Glomerular endothelial cell (primary cell): ENCODE data around the gene VKORC1. TPM values are rescaled to one million over a fixed set of nuclear protein-coding genes. Genes with fewer than 3 reads are reported as not detected.
"Not testable (repeated sequence)": the region's sequence is repeated elsewhere in the genome, so short reads cannot be mapped to it uniquely, and the experiment has no call there.

Experiments
- DNase-seq: peaks from one replicate; pipeline ENCODE4 v3.0.0-alpha.2; 2011; ENCODE audit warnings: low read depth, low spot score; ENCODE audit errors: extremely low read depth
- total RNA-seq: library from RNA; depleted of rRNA; stranded (reverse); fragments of >200 nt; gene quantifications from 2 replicates; pipeline ENCODE4 v1.2.3, GENCODE V29; 2015

VKORC1 gene
- 162 and 167 TPM in 2 replicates for total RNA-seq

- no peak for DNase-seq
Measured at GRCh38 chr16:31094424-31095120, at the start of gene VKORC1. Gene VKORC1 (minus strand): TSS chr16:31094797. CDS start chr16:31094729, 68 bp downstream.

- no peak for DNase-seq
Measured at GRCh38 chr16:31143694-31144148, 49.1 kb upstream of the VKORC1 start.

- DNase-seq = no peak
Measured at GRCh38 chr16:31143011-31143693, 48.6 kb upstream of the VKORC1 start.

GRCh38 chr16:31142109-31143010 is 47.8 kb upstream of the VKORC1 start:
- DNase-seq = peak; percentile 78

DNA sequence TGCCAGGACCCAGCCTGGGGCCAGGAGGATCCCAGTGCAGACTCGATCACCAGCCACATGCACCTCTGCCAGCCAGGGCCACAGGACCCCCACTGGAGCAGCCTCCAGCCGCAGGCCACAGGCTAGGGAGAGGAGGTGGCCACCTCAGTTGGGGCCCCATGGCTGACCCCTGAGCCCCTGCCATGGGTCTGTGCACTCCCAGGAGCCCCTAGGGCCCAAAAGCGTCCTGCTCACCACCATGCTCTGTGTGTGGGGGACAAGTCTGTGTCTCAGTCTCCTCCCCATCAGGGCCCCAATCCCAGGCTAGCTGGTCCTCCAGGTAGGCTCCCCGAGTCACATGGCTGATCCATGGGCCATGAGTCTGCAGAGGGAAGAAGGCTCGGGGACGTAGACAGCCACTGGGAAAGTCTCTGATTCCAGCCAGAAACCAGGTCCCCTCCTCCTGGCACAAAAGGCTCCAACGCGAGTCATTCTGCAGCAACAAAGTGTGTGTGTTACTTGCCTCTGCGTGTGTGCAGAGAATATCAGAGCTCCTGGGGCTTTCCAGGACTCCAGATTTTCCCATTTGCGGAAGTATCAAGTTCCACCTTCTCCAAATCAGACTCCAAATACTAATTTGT is 47.0 kb upstream of the VKORC1 start:
- DNase-seq = peak; percentile 10

GRCh38 chr16:31141071-31141469 is 46.5 kb upstream of the VKORC1 start:
- DNase-seq = not testable (repeated sequence)

GRCh38 chr16:31138621-31139578 is 44.3 kb upstream of the VKORC1 start:
- DNase-seq = peak; percentile 12

- DNase-seq = not testable (repeated sequence)
Measured at GRCh38 chr16:31136822-31137499, 42.4 kb upstream of the VKORC1 start.

GRCh38 chr16:31136287-31136662 is 41.7 kb upstream of the VKORC1 start:
- no peak for DNase-seq

GRCh38 chr16:31135535-31136286 is 41.1 kb upstream of the VKORC1 start, which contains the start of gene PRSS8:
Gene PRSS8 (minus strand): TSS chr16:31135727. CDS start chr16:31135498, 229 bp downstream.
- DNase-seq = no peak

DNA sequence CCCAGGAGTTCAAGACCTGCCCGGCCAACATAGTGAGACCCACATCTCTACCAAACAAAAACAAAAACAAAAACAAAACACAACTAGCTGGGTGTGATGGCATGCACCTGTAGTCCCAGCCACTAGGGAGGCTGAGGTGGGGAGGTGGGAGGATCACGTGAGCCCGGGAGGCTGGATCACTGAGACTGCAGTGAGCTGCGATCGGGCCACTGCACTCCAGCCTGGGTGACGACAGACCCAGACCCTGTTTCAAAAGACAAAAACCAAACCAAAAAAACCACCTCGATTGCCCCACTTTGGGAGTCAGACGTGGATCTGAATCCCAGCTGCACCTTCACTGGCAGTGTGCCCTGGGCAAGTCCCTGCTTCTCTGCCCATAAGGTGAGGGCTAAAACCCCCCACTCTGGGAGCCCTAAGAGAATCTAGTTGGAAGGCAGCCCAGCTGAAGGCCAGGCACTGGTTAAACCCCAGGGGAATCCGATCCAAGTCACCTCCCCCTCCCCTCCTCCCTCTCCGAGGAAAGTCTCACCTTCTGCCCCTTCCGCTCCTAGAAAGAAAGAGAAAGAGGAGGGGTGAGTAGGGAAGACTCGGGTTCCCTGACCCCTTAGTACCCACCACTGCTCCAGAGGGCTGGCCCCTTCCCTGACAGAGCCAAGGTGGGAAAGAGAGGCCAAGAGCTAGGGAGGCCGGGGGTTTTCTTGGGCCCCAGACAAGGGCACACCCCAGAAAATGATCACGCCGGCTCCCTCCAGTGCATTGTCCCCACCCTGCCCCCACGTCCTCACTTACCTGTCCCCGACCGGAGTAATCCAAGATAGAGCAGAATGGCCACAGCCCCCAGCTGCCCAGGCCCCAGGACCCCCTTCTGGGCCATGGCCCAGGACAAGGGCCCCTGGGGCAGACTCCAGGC is 40.3 kb upstream of the VKORC1 start:
- no peak for DNase-seq

DNA sequence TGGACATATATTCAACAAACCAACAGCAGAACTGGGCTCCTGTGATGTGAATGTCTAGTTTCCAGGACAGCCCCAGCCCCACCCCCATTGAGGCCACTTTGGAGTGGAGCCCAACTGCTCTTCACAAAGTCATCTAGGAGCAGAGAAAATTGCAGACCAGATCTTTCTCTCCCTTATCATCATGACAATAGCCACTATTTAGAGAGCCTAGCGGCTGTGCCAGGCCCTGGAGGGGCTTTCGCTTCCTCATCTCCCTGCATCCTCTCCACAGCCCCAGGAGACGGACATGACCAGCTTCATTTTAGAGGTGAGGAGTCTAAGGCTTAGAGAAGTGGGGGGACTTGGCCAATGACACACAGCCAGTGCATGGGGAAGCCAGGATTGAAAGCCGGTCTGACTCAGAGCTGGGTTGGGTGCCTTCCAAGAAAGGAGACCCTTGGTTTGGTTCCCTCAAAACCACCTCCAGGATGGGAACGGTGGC is 39.5 kb upstream of the VKORC1 start:
- no peak for DNase-seq

- no peak for DNase-seq
Measured at GRCh38 chr16:31133046-31133501, 38.5 kb upstream of the VKORC1 start.

DNA sequence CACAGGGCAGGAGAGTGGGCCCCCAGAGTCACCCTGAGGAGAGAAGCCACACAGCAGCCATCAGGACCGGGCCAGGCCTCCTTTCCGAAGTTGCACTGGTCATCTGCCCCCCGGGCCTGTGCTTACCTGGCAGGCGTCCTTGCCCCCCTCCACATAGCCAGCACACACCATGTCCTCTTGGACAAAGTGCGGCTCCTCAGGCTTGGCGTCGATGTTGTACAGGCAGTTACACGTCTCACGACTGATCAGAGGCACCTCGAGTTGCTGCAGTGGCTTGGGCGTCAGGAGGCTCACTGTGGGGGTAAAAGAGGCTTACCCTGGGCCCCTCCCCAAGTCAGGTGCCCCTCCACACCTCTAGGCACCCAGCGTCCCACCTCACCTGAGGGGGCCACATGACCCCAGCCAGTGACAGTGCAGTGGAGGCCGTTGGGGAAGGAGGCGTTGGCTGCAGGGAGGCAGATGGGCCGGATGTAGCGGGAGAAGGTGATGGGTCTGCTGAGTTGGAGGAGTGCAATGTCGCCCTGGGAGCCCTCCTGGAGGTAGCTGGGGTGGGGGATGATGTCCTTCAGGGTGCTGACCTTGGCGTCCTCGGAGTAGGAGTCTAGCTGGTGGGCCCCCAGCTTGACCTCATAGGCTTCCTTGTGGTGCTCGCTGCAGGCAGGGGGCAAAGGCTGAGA is 37.8 kb upstream of the VKORC1 start:
- no peak for DNase-seq

GRCh38 chr16:31131841-31132271 is 37.3 kb upstream of the VKORC1 start:
- no peak for DNase-seq

GRCh38 chr16:31131416-31131815 is 36.8 kb upstream of the VKORC1 start:
- no peak for DNase-seq
